ENCODE measurements around the gene TSPAN11.

DNA sequence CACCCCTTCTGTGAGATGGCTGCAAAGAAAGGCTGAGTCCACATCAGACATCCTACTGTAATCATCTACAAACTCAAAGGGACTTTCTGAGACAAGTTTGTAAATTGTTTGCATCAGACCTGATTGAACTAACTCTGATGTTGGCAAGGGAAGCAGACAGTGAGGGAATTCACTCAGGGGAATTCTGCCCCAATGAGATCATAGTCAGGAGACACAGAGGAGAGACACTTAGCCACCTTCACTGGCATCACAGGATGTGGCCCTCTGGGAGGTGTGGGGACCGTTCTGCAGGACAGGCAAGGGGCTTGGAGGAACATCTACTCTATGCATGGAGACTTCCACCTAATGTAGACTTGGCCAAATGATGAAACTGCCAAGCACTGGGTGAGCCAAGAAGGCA is 76.5 kb downstream of the TSPAN11 start:
- TF ChIP-seq, protein P1, sequence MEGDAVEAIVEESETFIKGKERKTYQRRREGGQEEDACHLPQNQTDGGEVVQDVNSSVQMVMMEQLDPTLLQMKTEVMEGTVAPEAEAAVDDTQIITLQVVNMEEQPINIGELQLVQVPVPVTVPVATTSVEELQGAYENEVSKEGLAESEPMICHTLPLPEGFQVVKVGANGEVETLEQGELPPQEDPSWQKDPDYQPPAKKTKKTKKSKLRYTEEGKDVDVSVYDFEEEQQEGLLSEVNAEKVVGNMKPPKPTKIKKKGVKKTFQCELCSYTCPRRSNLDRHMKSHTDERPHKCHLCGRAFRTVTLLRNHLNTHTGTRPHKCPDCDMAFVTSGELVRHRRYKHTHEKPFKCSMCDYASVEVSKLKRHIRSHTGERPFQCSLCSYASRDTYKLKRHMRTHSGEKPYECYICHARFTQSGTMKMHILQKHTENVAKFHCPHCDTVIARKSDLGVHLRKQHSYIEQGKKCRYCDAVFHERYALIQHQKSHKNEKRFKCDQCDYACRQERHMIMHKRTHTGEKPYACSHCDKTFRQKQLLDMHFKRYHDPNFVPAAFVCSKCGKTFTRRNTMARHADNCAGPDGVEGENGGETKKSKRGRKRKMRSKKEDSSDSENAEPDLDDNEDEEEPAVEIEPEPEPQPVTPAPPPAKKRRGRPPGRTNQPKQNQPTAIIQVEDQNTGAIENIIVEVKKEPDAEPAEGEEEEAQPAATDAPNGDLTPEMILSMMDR (conservative IDR thresholded peaks at IDR 0.05; ENCODE audit: low read depth, low read length), result no peak
- TF ChIP-seq, protein P2, sequence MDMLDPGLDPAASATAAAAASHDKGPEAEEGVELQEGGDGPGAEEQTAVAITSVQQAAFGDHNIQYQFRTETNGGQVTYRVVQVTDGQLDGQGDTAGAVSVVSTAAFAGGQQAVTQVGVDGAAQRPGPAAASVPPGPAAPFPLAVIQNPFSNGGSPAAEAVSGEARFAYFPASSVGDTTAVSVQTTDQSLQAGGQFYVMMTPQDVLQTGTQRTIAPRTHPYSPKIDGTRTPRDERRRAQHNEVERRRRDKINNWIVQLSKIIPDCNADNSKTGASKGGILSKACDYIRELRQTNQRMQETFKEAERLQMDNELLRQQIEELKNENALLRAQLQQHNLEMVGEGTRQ (IDR thresholded peaks at IDR 0.05; ENCODE audit: low read depth, low read length), result no peak
- TF ChIP-seq, protein P3, sequence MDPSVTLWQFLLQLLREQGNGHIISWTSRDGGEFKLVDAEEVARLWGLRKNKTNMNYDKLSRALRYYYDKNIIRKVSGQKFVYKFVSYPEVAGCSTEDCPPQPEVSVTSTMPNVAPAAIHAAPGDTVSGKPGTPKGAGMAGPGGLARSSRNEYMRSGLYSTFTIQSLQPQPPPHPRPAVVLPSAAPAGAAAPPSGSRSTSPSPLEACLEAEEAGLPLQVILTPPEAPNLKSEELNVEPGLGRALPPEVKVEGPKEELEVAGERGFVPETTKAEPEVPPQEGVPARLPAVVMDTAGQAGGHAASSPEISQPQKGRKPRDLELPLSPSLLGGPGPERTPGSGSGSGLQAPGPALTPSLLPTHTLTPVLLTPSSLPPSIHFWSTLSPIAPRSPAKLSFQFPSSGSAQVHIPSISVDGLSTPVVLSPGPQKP (IDR thresholded peaks at IDR 0.05; ENCODE audit: borderline replicate concordance, low read depth, low read length), result no peak
- no peak for TF ChIP-seq POLR2A (IDR thresholded peaks at IDR 0.05; ENCODE audit: low read depth, low read length)
- no peak for TF ChIP-seq BHLHE40 (IDR thresholded peaks at IDR 0.05; ENCODE audit: low read depth, low read length)
- TF ChIP-seq CEBPB (IDR thresholded peaks at IDR 0.05; ENCODE audit: low read depth, low read length), result no peak
- no peak for TF ChIP-seq CHD1 (IDR thresholded peaks at IDR 0.05; ENCODE audit: low read depth, low read length)
- TF ChIP-seq MXI1 (IDR thresholded peaks at IDR 0.05; ENCODE audit: borderline replicate concordance, low read depth, low read length), result no peak
- no peak for TF ChIP-seq SMC3 (IDR thresholded peaks at IDR 0.05; ENCODE audit: low read depth, low read length)
- no peak for TF ChIP-seq MAFK (IDR thresholded peaks at IDR 0.05; ENCODE audit: low read depth, low read length)
- no peak for TF ChIP-seq RFX5 (IDR thresholded peaks at IDR 0.05; ENCODE audit: low read depth, low read length)
- no peak for TF ChIP-seq RAD21 (IDR thresholded peaks at IDR 0.05; ENCODE audit: low read length)
- no peak for TF ChIP-seq NFE2L2 (IDR thresholded peaks at IDR 0.05; ENCODE audit: low read depth, low read length)

All from IMR-90 (cell line).